Iris pigment epithelial cell (primary cell): ENCODE measurements around the gene GAD2.
"Not testable (repeated sequence)": the region's sequence is repeated elsewhere in the genome, so short reads cannot be mapped to it uniquely, and the experiment has no call there.

Source experiments
- DNase-seq: peaks from one replicate; pipeline ENCODE4 v3.0.0-alpha.2; 2011; ENCODE audit warnings: low read depth

GAD2 gene

GRCh38 chr10:26318672-26319071 is 102.1 kb downstream of the GAD2 start:
- DNase-seq = no peak

- no peak for DNase-seq
Observed at GRCh38 chr10:26323219-26323618, 106.6 kb downstream of the GAD2 start.

GRCh38 chr10:26326851-26327250 is 110.3 kb downstream of the GAD2 start:
- DNase-seq = no peak

GRCh38 chr10:26327811-26328210 is 111.2 kb downstream of the GAD2 start:
- DNase-seq = no peak

GRCh38 chr10:26331371-26331770 is 114.8 kb downstream of the GAD2 start:
- no peak for DNase-seq

- no peak for DNase-seq
Observed at GRCh38 chr10:26334232-26334931, 117.8 kb downstream of the GAD2 start.

GRCh38 chr10:26334932-26335573 is 118.5 kb downstream of the GAD2 start:
- DNase-seq = peak; percentile 51

GRCh38 chr10:26335574-26336093 is 119.1 kb downstream of the GAD2 start:
- DNase-seq = no peak

- DNase-seq = no peak
Observed at GRCh38 chr10:26336979-26337378, 120.4 kb downstream of the GAD2 start.

- DNase-seq = no peak
Observed at GRCh38 chr10:26341701-26342100, 125.1 kb downstream of the GAD2 start.

GRCh38 chr10:26348821-26349417 is 132.3 kb downstream of the GAD2 start:
- not testable (repeated sequence) for DNase-seq
